IMR-90 (cell line): Measurements from ENCODE around the gene PPY. TPM values are rescaled to one million over a fixed set of nuclear protein-coding genes. Genes with fewer than 3 reads are reported as not detected.

Experiments used
- ATAC-seq: fragments of 200-7000 bp; cut with Tn5 transposase; 2 replicates; pipeline ENCODE4 v1.9.1; 2020; ENCODE audit warnings: low read depth, mild to moderate bottlenecking, moderate library complexity
- BruUV-seq: library from RNA; stranded (reverse); fragments of 400-500 nt; replicated peaks from 2 replicates; lab custom pipeline; 2021; lab: Mats Ljungman, UMichigan
- CTCF ChIA-PET: fragments of 300-600 bp; formaldehyde crosslinking; extraction: SDS; loops from one replicate; lab custom pipeline; 2021; ENCODE audit warnings: antibody characterized with exemption; lab: Yijun Ruan, JAX
- POLR2A ChIA-PET: fragments of 300-600 bp; sonication (Branson Sonifier 250); formaldehyde crosslinking; loops from one replicate; lab custom pipeline; 2022; ENCODE audit warnings: antibody characterized with exemption; ENCODE audit not compliant: unreplicated experiment; lab: Charles Lee
- DNase-seq: peaks from one replicate; pipeline ENCODE4 v3.0.0; 2013
- H2AFZ ChIP-seq: replicated peaks from 2 replicates; pipeline ENCODE3; 2013; ENCODE audit warnings: low read length, mild to moderate bottlenecking; ENCODE audit not compliant: poor library complexity
- H2AK5ac ChIP-seq: 2 replicates; pipeline ENCODE4 v1.6.1; 2013; ENCODE audit warnings: low read depth, low read length, inconsistent platforms
- H2AK9ac ChIP-seq: replicated peaks from 2 replicates; pipeline ENCODE3; 2013; ENCODE audit warnings: mild to moderate bottlenecking, low read depth, low read length, moderate library complexity; ENCODE audit not compliant: poor library complexity
- H2BK120ac ChIP-seq: 2 replicates; pipeline ENCODE4 v1.6.1; 2013; ENCODE audit warnings: low read depth, low read length, inconsistent platforms
- H2BK15ac ChIP-seq: 3 replicates; pipeline ENCODE4 v1.6.1; 2013; ENCODE audit warnings: low read depth, low read length, inconsistent platforms
- H2BK20ac ChIP-seq: 2 replicates; pipeline ENCODE4 v1.6.1; 2013; ENCODE audit warnings: low read depth, mild to moderate bottlenecking, inconsistent platforms, low read length, moderate library complexity
- H2BK5ac ChIP-seq: 2 replicates; pipeline ENCODE4 v1.6.1; 2013; ENCODE audit warnings: mild to moderate bottlenecking, low read depth, low read length, inconsistent platforms; ENCODE audit not compliant: poor library complexity, severe bottlenecking
- H3K14ac ChIP-seq: replicated peaks from 2 replicates; pipeline ENCODE4 v1.6.1; 2013; ENCODE audit warnings: low read depth, low read length, inconsistent platforms
- H3K18ac ChIP-seq: 2 replicates; pipeline ENCODE4 v1.6.1; 2013; ENCODE audit warnings: low read depth, low read length, control low read depth
- H3K23ac ChIP-seq: 2 replicates; pipeline ENCODE4 v1.6.1; 2013; ENCODE audit warnings: low read depth, low read length, inconsistent platforms
- H3K27ac ChIP-seq: 2 replicates; pipeline ENCODE4 v1.5.1; 2013; ENCODE audit warnings: mild to moderate bottlenecking, control low read depth, low read length; ENCODE audit not compliant: insufficient read depth
- H3K27me3 ChIP-seq: 2 replicates; pipeline ENCODE4 v1.6.1; 2013; ENCODE audit warnings: low read length; ENCODE audit not compliant: control insufficient read depth, insufficient read depth
- H3K36me3 ChIP-seq: 2 replicates; pipeline ENCODE4 v1.6.1; 2013; ENCODE audit warnings: low read length, mixed read lengths; ENCODE audit not compliant: control insufficient read depth, insufficient read depth
- H3K4ac ChIP-seq: 2 replicates; pipeline ENCODE4 v1.6.1; 2013; ENCODE audit warnings: low read depth, low read length, inconsistent platforms
- H3K4me1 ChIP-seq: 2 replicates; pipeline ENCODE4 v1.6.1; 2013; ENCODE audit warnings: low read length, mixed read lengths; ENCODE audit not compliant: control insufficient read depth, insufficient read depth
- H3K4me2 ChIP-seq: 2 replicates; pipeline ENCODE4 v1.6.1; 2013; ENCODE audit warnings: low read depth, mild to moderate bottlenecking, control low read depth, low read length, moderate library complexity
- H3K4me3 ChIP-seq: 2 replicates; pipeline ENCODE4 v1.5.1; 2013; ENCODE audit warnings: low read depth, mild to moderate bottlenecking, control low read depth, low read length, moderate library complexity; ENCODE audit not compliant: insufficient read depth
- H3K56ac ChIP-seq: 2 replicates; pipeline ENCODE4 v1.6.1; 2013; ENCODE audit warnings: low read length, inconsistent platforms; ENCODE audit not compliant: insufficient read depth; ENCODE audit errors: extremely low read depth
- H3K79me1 ChIP-seq, 2 experiments: 2 replicates each; pipeline ENCODE4 v1.6.1; 2013; ENCODE audit warnings: low read length in 2 of 2, inconsistent platforms in 1 of 2, low read depth in 1 of 2
- H3K9ac ChIP-seq: 2 replicates; pipeline ENCODE4 v1.6.1; 2013; ENCODE audit warnings: low read depth, low read length, control low read depth
- H3K9me1 ChIP-seq: 2 replicates; pipeline ENCODE4 v1.6.1; 2013; ENCODE audit warnings: low read length, inconsistent platforms; ENCODE audit not compliant: insufficient read depth
- H3K9me3 ChIP-seq: 2 replicates; pipeline ENCODE4 v1.6.1; 2013; ENCODE audit warnings: low read length; ENCODE audit not compliant: control insufficient read depth, insufficient read depth
- H4K20me1 ChIP-seq: 2 replicates; pipeline ENCODE4 v1.6.1; 2013; ENCODE audit warnings: low read length, inconsistent platforms; ENCODE audit not compliant: insufficient read depth
- H4K5ac ChIP-seq: 2 replicates; pipeline ENCODE4 v1.6.1; 2013; ENCODE audit warnings: mild to moderate bottlenecking, low read depth, low read length, control low read depth
- H4K8ac ChIP-seq, 2 experiments: 2 replicates each; pipeline ENCODE4 v1.6.1; 2013; ENCODE audit warnings: low read depth in 2 of 2, low read length in 2 of 2, control low read depth in 1 of 2, inconsistent platforms in 1 of 2
- H4K91ac ChIP-seq: 2 replicates; pipeline ENCODE4 v1.6.1; 2013; ENCODE audit warnings: low read depth, low read length, inconsistent platforms; ENCODE audit not compliant: insufficient read depth
- BHLHE40 ChIP-seq: fragments of 150-350 bp; IDR thresholded peaks from 2 replicates; pipeline ENCODE4 v1.6.1; 2016; ENCODE audit warnings: mild to moderate bottlenecking, low read depth, low read length
- CEBPB ChIP-seq: IDR thresholded peaks from 2 replicates; pipeline ENCODE4 v1.6.1; 2012; ENCODE audit warnings: low read depth, low read length, improper control_type of control experiment
- CHD1 ChIP-seq: IDR thresholded peaks from 2 replicates; pipeline ENCODE4 v1.6.1; 2012; ENCODE audit warnings: low read depth, low read length, improper control_type of control experiment
- FOS ChIP-seq: fragments of 150-350 bp; IDR thresholded peaks from 2 replicates; pipeline ENCODE4 v1.6.1; 2016; ENCODE audit warnings: low read depth, low read length
- MAFK ChIP-seq: IDR thresholded peaks from 2 replicates; pipeline ENCODE4 v1.6.1; 2012; ENCODE audit warnings: low read depth, low read length, improper control_type of control experiment
- MAZ ChIP-seq: IDR thresholded peaks from 2 replicates; pipeline ENCODE4 v1.6.1; 2012; ENCODE audit warnings: low read depth, mild to moderate bottlenecking, low read length, improper control_type of control experiment, moderate library complexity, borderline replicate concordance
- MXI1 ChIP-seq: IDR thresholded peaks from 2 replicates; pipeline ENCODE4 v1.6.1; 2012; ENCODE audit warnings: low read depth, mild to moderate bottlenecking, low read length, moderate library complexity, borderline replicate concordance
- NFE2L2 ChIP-seq: fragments of 150-350 bp; IDR thresholded peaks from 2 replicates; pipeline ENCODE4 v1.6.1; 2016; ENCODE audit warnings: low read depth, mild to moderate bottlenecking, low read length
- POLR2A ChIP-seq: IDR thresholded peaks from 2 replicates; pipeline ENCODE4 v1.6.1; 2012; ENCODE audit warnings: mild to moderate bottlenecking, low read depth, low read length
- RAD21 ChIP-seq: IDR thresholded peaks from 2 replicates; pipeline ENCODE4 v1.6.1; 2012; ENCODE audit warnings: low read length, improper control_type of control experiment
- RCOR1 ChIP-seq: IDR thresholded peaks from 2 replicates; pipeline ENCODE4 v1.6.1; 2012; ENCODE audit warnings: mild to moderate bottlenecking, low read length, improper control_type of control experiment; ENCODE audit not compliant: insufficient replicate concordance
- RFX5 ChIP-seq: IDR thresholded peaks from 2 replicates; pipeline ENCODE4 v1.8.0; 2012; ENCODE audit warnings: low read depth, mild to moderate bottlenecking, low read length, moderate library complexity
- WGBS, 2 experiments: methylation state at CpG; one replicate each; pipeline versions ENCODE4 v1.1.5 to v1.1.7; 2013; ENCODE audit warnings: missing lambda C conversion rate in 2 of 2; ENCODE audit not compliant: insufficient read length in 1 of 2; ENCODE audit errors: extremely low coverage in 2 of 2; 5-methylcytosine and 5-hydroxymethylcytosine counted together
- dilution Hi-C: fragments of 300-500 bp; cut with HindIII; formaldehyde crosslinking; loops from one replicate; pipeline ENCODE4 v1.14.3; 2018; ENCODE audit warnings: low sequenced_read_pairs; ENCODE audit not compliant: unreplicated experiment
- in situ Hi-C: fragments of 300-500 bp; cut with MboI; formaldehyde crosslinking; loops from 3 replicates; pipeline ENCODE4 v1.14.3; 2019; ENCODE audit warnings: low sequenced_read_pairs, inconsistent platforms, mixed read lengths
- intact Hi-C: fragments of 100-400 bp; cut with micrococcal nuclease; formaldehyde crosslinking; loops from 2 replicates; pipeline ENCODE4 v1.10.0; 2022
- polyA plus RNA-seq, 3 experiments: library from polyadenylated mRNA; depleted of rRNA; stranded (reverse); fragments of >200 nt; gene quantifications; 2 replicates each; pipeline ENCODE4 v1.2.3, GENCODE V29; 2012; ENCODE audit warnings: low replicate concordance in 1 of 3
- total RNA-seq: library from RNA; depleted of rRNA; stranded (reverse); fragments of >200 nt; gene quantifications from 2 replicates; pipeline ENCODE4 v1.2.3, GENCODE V29; 2012
- TF ChIP-seq, protein P1 (sequence below): fragments of 150-350 bp; IDR thresholded peaks from 2 replicates; pipeline ENCODE4 v1.6.1; 2017; ENCODE audit warnings: mild to moderate bottlenecking, antibody characterized with exemption, low read length, low read depth
- TF ChIP-seq, protein P2 (sequence below): fragments of 150-350 bp; IDR thresholded peaks from 2 replicates; pipeline ENCODE4 v1.6.1; 2016; ENCODE audit warnings: low read depth, mild to moderate bottlenecking, low read length, moderate library complexity, borderline replicate concordance
- TF ChIP-seq, protein P3 (sequence below): conservative IDR thresholded peaks from 2 replicates; pipeline ENCODE4 v1.5.1; 2012; ENCODE audit warnings: mild to moderate bottlenecking, low read depth, low read length, improper control_type of control experiment

PPY gene
- total and polyA plus RNA-seq, 2 of the 4 experiments (the other 2 are of a cell fraction), result not detected

DNA sequence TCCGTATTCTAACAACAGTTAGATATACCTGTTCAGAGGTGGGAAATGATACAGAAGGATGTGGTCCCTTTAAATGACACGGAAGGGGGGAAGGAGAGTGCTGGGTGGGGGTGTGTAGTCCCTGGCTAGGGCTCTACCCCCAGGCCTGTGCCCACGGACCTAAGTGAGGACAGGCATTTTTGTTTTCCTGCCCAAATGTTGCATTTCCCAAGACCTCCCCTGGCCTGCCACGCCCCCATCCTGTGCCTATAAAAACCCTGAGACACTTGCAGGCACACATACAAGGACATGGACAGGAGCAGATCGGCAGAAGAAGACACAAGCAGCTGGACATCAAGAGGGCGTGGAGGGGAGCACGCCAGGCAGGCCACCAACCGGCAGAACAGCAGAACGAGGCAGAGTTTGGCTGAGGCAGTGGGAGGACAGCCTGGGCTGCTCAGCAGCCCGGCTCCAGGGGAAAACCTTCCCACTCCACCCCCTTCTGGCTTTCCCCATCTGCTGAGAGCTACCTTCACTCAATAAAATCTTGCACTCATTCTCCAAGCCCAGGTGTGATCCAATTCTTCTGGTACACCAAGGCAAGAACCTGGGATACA lies 21.7 kb downstream of the PPY start:
- Histone ChIP-seq H3K14ac (no peak overlapping the region), H3K9ac (no peak overlapping the region), H3K27me3 (peaks cover 70% of the 10 kb centered on the region), H3K23ac (no peak overlapping the region), H4K20me1 (no peaks in the 10 kb centered on the region), H3K4me3 (no peak overlapping the region), H3K4me1 (no peaks in the 10 kb centered on the region), H2BK5ac (no peak overlapping the region), H3K4me2 (no peak overlapping the region), H3K56ac (no peak overlapping the region), H3K9me1 (peaks cover 3% of the 10 kb centered on the region; the same call in 1 of the 2 replicates), H3K79me1 (no peaks in the 10 kb centered on the region), H4K5ac (no peak overlapping the region), H2AFZ (no peak overlapping the region), H2BK20ac (no peak overlapping the region), H4K91ac (no peak overlapping the region), H3K36me3 (no peaks in the 10 kb centered on the region), H4K8ac (no peak overlapping the region), H2AK9ac (peak overlapping the region; percentile 76), H3K27ac (no peak overlapping the region), H3K9me3 (no peaks in the 10 kb centered on the region), H2BK15ac (no peak overlapping the region), H2BK120ac (no peak overlapping the region), H3K18ac (no peak overlapping the region), H3K4ac (no peak overlapping the region), H2AK5ac (no peak overlapping the region)
- no peak for TF ChIP-seq CEBPB
- TF ChIP-seq NFE2L2, result no peak
- no peak for TF ChIP-seq RCOR1
- TF ChIP-seq, protein P1, sequence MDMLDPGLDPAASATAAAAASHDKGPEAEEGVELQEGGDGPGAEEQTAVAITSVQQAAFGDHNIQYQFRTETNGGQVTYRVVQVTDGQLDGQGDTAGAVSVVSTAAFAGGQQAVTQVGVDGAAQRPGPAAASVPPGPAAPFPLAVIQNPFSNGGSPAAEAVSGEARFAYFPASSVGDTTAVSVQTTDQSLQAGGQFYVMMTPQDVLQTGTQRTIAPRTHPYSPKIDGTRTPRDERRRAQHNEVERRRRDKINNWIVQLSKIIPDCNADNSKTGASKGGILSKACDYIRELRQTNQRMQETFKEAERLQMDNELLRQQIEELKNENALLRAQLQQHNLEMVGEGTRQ, result no peak
- no peak for TF ChIP-seq FOS
- no peak for TF ChIP-seq MXI1
- no peak for TF ChIP-seq MAFK
- TF ChIP-seq, protein P2, sequence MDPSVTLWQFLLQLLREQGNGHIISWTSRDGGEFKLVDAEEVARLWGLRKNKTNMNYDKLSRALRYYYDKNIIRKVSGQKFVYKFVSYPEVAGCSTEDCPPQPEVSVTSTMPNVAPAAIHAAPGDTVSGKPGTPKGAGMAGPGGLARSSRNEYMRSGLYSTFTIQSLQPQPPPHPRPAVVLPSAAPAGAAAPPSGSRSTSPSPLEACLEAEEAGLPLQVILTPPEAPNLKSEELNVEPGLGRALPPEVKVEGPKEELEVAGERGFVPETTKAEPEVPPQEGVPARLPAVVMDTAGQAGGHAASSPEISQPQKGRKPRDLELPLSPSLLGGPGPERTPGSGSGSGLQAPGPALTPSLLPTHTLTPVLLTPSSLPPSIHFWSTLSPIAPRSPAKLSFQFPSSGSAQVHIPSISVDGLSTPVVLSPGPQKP, result no peak
- no peak for TF ChIP-seq RAD21
- TF ChIP-seq, protein P3, sequence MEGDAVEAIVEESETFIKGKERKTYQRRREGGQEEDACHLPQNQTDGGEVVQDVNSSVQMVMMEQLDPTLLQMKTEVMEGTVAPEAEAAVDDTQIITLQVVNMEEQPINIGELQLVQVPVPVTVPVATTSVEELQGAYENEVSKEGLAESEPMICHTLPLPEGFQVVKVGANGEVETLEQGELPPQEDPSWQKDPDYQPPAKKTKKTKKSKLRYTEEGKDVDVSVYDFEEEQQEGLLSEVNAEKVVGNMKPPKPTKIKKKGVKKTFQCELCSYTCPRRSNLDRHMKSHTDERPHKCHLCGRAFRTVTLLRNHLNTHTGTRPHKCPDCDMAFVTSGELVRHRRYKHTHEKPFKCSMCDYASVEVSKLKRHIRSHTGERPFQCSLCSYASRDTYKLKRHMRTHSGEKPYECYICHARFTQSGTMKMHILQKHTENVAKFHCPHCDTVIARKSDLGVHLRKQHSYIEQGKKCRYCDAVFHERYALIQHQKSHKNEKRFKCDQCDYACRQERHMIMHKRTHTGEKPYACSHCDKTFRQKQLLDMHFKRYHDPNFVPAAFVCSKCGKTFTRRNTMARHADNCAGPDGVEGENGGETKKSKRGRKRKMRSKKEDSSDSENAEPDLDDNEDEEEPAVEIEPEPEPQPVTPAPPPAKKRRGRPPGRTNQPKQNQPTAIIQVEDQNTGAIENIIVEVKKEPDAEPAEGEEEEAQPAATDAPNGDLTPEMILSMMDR, result no peak
- no peak for TF ChIP-seq CHD1
- no peak for TF ChIP-seq BHLHE40
- TF ChIP-seq MAZ, result no peak
- no peak for TF ChIP-seq RFX5
- no peak for TF ChIP-seq POLR2A
- ChIA-PET CTCF (interaction anchor here (1.6 kb wide), 1 partner anchor 23 kb away, joined by 4 read pairs; no protein-coding TSS in a partner anchor), POLR2A (no interaction called here)
- in situ Hi-C loops, result no loop called here
- intact Hi-C loops, result no loop called here
- no peak for DNase-seq
- no TSS peak for BruUV-seq
- ATAC-seq, result no peak
- WGBS, 2 experiments, result 30% methylated on average over 2 of the region's 10 CpGs; no CpG with 5 or more reads in 1 of the 2 experiments
- dilution Hi-C loops, result no loop called here
